ENCODE measurements around the gene AQP2. TPM values are rescaled to one million over a fixed set of nuclear protein-coding genes. Genes with fewer than 3 reads are reported as not detected.
A peak's percentile ranks its signal among the peaks of the same experiment; 100 is the strongest.

Gene AQP2
- total RNA-seq, 2 donors from 2014 or later = not detected

- no peaks in the 10 kb centered on the region for H3K36me3 ChIP-seq
- DNase-seq = no peak
- H3K27ac ChIP-seq = no peak overlapping the region
- H3K4me1 ChIP-seq = no peaks in the 10 kb centered on the region
- intact Hi-C loops (cut with DNase I) = loop anchor here (5.0 kb wide), 1 partner anchor 95 kb away; no protein-coding TSS in a partner anchor
- TF ChIP-seq CTCF (IDR thresholded peaks at IDR 0.05) = no peak
- H3K9ac ChIP-seq (ENCODE audit: low read depth in 2 of 2, low read length in 2 of 2) = no peak overlapping the region
- no peaks in the 10 kb centered on the region for H3K27me3 ChIP-seq
- no peaks in the 10 kb centered on the region for H3K9me3 ChIP-seq
- no peak overlapping the region for H3K4me3 ChIP-seq
Measured at GRCh38 chr12:49972129-49972528, 21.6 kb downstream of the AQP2 start.

GRCh38 chr12:49972641-49973360, 22.3 kb downstream of the AQP2 start, which contains the start of gene AQP6:
TSS of gene AQP6 (plus strand) at chr12:49972947. CDS start at chr12:49973174, 227 bp downstream.
- H3K9me3 ChIP-seq = no peaks in the 10 kb centered on the region
- no peak for TF ChIP-seq CTCF (IDR thresholded peaks at IDR 0.05)
- DNase-seq = no peak
- no peak within 1 kb of the TSS for H3K27ac ChIP-seq
- no peak within 1 kb of the TSS for H3K4me3 ChIP-seq
- intact Hi-C loops (cut with DNase I) = loop anchor here (5.0 kb wide), 1 partner anchor 94 kb away; no protein-coding TSS in a partner anchor
- H3K9ac ChIP-seq (ENCODE audit: low read depth in 2 of 2, low read length in 2 of 2) = no peak within 1 kb of the TSS
- no peaks in the 10 kb centered on the region for H3K36me3 ChIP-seq
- H3K4me1 ChIP-seq = no peaks in the 10 kb centered on the region
- no peaks in the 10 kb centered on the region for H3K27me3 ChIP-seq

GRCh38 chr12:49973361-49973830, 22.9 kb downstream of the AQP2 start:
- H3K4me1 ChIP-seq = no peaks in the 10 kb centered on the region
- intact Hi-C loops (cut with DNase I) = loop anchor here (5.0 kb wide), 1 partner anchor 94 kb away; no protein-coding TSS in a partner anchor
- no peak overlapping the region for H3K4me3 ChIP-seq
- no peak for TF ChIP-seq CTCF (IDR thresholded peaks at IDR 0.05)
- no peaks in the 10 kb centered on the region for H3K9me3 ChIP-seq
- H3K9ac ChIP-seq (ENCODE audit: low read depth in 2 of 2, low read length in 2 of 2) = no peak overlapping the region
- H3K27me3 ChIP-seq = no peaks in the 10 kb centered on the region
- no peaks in the 10 kb centered on the region for H3K36me3 ChIP-seq
- H3K27ac ChIP-seq = no peak overlapping the region
- DNase-seq = no peak

- intact Hi-C loops (cut with DNase I) = loop anchor here (5.0 kb wide), 1 partner anchor 93 kb away; no protein-coding TSS in a partner anchor
- H3K4me1 ChIP-seq = no peaks in the 10 kb centered on the region
Measured at GRCh38 chr12:49974231-49974675, 23.7 kb downstream of the AQP2 start.

More at GRCh38 chr12:49974231-49974675, 23.7 kb downstream of the AQP2 start:
- TF ChIP-seq CTCF (IDR thresholded peaks at IDR 0.05) = peak; percentile 30
- no peak overlapping the region for H3K27ac ChIP-seq
- no peak overlapping the region for H3K4me3 ChIP-seq
- no peaks in the 10 kb centered on the region for H3K9me3 ChIP-seq
- no peaks in the 10 kb centered on the region for H3K27me3 ChIP-seq
- peak overlapping the region in 1 of 2 donors; percentile 43 for H3K9ac ChIP-seq (ENCODE audit: low read depth in 2 of 2, low read length in 2 of 2)
- H3K36me3 ChIP-seq = no peaks in the 10 kb centered on the region
- DNase-seq = peak; percentile 43
